GM19193 (cell line): ENCODE data around the gene GBF1.

Source experiments
- POLR2A ChIP-seq: IDR thresholded peaks from 4 replicates; pipeline ENCODE4 v1.6.1; 2011; ENCODE audit not compliant: insufficient read depth, insufficient read length; ENCODE audit errors: extremely low read depth

The GBF1 gene

GRCh38 chr10:102229810-102230263, 15.5 kb upstream of the GBF1 start:
- TF ChIP-seq POLR2A: no peak

DNA sequence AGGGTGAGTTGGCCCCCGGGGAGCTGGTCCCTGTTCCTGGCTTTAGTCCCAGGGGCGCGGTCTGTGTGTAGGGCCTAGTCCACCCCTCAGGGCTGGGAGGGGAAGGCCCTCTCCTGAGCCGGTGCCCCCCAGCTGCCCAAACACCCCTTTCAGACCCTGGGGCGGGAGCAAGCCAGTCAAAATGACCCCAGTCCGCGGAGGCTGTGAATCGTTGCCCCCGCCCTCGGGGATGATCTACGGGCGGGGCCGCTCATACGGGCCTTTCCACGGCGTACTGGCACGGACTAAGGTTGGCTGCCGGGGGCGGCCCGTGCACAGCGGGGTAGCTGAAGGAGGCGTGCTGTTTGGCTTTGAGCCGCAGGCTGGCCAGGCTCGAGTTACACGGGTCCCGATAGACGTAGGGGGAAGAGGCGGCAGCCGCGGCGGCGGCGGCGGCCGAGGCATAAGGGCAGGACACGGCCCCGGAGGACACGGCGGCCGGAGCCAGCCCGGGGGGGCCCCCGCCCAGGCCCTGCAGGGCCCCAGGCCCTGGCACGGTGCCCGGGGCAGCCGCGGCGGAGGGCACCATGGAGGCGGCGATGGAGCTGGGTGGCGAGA, 15.0 kb upstream of the GBF1 start:
- no peak for TF ChIP-seq POLR2A

DNA sequence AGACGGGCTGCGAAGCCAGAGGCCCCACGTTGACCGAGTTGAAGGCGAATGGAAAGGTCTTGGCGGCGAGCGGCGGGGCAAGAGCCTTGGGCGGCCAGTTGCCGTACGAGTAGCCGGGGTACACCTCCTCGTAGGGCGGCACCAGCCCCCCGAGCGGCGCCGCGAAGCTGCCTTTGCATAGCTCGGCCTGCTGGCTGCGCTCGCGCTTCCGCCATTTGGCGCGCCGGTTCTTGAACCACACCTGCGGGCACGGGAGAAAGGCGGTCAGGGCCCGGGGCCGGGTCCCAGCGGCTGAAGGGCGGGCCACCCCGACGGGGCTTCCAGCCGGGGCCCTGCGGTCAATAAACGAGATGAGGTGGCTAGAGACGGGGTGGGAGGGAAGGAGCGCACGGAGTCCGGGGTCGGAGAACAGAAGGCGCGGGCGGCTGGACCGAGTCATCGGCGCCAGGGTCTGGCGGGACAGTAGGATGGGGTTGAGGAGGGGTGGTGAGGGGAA, 14.4 kb upstream of the GBF1 start:
- no peak for TF ChIP-seq POLR2A

DNA sequence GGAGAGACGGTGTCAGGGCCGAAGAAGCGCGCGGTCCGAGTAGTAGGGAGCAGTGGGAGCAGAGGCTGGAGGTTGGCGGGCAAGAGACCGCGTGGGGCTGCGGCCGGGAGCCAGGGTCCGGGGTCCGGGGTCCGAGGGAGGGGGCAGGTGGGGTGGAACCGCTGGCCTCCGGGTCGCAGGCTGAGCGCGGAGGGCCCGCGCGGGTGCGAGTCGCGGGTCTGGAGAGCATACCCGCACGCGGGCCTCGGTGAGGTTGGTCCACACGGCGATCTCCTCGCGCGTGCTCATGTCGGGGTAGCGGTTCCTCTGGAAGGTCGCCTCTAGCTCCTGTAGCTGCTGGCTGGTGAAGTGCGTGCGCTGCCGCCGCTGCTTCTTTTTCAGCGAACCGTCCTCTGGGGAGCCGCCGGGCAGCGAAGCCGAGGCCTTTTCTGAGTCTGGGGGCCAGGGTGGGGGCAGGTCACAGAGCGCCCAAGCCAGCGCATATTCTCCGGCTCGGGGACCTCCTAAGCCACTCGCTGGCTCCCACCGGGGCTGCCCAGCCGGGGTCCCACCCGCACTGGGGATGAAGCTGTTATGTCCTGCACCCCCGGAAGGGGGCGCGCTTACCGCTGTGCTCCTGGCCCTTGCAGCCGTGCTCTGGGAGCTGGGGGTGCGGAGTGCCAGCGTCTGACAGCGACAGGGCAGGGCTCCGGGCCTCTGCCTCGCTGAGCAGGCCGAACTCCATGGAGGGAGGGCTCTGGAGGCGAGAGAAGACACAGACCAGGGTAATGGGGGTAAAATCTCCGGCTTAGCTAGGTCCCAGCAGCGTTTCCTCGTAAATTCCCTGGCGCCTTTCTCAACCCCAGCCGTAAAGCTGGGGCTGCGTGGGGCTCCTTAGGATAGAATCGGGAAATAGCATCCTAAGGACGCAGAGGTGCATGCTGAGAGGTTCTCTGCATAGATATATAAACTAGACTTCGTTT, 13.7 kb upstream of the GBF1 start:
- no peak for TF ChIP-seq POLR2A

DNA sequence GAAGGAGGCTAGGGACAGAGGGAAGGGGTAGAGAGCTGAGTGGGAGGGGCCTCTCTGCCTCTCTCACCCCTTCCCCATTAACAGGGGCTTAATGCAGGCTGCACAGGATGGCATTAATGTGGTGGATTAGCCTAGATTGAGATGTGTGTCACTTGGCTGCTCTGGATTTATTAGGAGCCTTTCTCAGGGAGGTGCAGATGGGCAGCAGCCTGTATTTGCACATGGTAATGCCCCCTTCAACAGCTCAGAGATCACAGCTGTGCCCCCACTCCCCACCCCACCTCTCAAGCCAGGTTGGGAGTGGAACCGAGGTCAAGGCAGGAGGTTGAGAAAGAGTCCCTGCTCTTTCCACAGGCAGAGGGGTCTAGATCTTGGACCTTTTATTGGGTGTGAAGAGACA, 11.3 kb upstream of the GBF1 start:
- no peak for TF ChIP-seq POLR2A

DNA sequence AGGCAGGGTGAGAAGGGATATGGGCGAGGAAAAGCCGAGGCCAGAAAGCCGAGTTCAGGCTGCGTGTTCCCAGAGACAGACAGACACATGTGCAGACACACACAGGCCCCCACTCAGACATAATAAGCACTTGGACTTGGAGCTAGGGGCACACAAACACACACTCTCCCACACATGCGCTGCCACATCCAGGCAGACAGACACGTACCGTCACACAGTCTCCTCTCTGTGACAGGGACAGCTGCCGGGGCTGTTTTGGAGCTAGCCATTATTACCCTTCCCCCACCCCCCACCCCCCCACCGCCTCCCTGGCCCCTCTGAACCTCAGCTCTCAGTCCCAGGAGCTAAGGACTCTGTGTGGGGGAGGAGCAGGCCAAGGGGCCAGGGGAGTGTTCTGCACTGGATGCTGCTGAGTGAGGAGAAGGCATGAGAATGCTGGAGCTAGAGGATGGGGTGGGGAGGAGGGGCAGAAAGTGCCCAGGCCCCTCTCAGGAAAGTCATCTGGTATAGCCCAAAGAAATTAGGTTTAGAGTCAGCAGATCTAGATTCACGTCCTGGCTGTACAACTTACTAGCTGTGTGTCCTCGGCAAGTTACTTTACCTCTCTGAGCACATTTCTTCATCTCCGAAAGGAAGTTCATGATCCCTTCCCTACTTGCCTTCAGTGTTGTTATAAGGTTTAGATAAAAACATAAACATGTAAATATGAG, 10.3 kb upstream of the GBF1 start:
- TF ChIP-seq POLR2A: no peak

DNA sequence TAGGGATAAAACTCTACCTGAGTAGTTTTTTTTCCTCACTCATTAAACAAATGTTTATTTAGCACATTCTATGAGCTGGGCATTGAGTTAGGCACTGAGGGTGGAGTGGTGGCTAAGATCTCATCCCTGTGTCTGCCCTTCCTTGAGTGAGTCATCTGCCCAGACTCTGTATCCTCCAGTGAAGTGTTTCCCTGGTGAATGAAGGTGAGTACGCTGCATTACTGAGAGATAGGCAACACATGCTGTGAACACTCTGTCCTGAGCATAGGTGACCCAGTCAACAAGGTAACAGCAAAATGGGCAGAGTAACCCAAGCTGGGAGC, 9.8 kb upstream of the GBF1 start:
- no peak for TF ChIP-seq POLR2A

DNA sequence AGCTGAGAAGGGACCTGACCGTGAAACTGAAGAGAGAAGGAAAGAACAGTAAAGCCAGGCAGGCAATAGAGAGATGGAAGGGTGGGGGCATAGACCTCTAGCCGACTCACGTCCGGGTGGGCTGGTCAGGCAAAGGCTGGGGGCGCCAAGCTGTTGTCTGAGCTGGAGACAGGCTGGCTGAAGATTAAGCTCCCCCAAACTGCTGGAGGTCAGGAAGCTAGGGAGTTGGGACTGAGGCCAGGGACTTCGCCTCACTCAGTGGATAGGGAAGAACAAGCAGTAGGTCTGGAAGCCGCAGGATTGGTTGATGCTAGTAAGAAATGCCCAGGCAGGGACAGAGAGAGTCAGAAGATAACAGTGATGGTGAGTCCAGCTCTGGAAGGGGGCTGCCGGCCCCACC, 9.3 kb upstream of the GBF1 start:
- no peak for TF ChIP-seq POLR2A

- no peak for TF ChIP-seq POLR2A
Measured at GRCh38 chr10:102237711-102238252, 7.5 kb upstream of the GBF1 start.

DNA sequence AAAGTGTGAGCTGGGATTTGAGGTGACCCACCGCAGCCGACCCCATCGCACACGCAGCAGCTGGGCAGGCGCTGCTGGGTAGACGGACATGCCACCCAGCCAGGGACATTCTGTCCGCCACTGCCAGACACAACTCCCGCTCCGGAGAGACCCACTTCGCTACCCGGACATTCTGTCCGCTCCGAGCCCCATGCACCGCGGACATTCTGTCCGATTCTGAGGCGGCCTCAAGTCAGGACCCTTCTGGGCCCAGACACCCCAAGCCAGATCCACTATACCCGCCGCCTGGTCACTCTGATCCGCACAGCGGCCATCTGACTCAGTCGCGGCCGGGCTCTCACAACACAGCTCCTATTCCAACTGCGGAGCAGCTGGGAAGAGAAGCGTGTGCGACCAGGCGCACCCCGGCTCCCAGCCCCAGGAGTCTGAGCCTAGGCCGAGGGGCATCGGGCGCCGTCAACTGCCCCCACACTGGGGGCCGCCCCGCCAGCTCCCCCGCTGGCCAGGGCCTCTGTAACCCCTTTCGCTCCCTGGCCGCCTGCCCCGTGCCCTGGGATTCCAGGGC, 4.8 kb upstream of the GBF1 start:
- no peak for TF ChIP-seq POLR2A

GRCh38 chr10:102241032-102241443, 4.3 kb upstream of the GBF1 start:
- TF ChIP-seq POLR2A: no peak

DNA sequence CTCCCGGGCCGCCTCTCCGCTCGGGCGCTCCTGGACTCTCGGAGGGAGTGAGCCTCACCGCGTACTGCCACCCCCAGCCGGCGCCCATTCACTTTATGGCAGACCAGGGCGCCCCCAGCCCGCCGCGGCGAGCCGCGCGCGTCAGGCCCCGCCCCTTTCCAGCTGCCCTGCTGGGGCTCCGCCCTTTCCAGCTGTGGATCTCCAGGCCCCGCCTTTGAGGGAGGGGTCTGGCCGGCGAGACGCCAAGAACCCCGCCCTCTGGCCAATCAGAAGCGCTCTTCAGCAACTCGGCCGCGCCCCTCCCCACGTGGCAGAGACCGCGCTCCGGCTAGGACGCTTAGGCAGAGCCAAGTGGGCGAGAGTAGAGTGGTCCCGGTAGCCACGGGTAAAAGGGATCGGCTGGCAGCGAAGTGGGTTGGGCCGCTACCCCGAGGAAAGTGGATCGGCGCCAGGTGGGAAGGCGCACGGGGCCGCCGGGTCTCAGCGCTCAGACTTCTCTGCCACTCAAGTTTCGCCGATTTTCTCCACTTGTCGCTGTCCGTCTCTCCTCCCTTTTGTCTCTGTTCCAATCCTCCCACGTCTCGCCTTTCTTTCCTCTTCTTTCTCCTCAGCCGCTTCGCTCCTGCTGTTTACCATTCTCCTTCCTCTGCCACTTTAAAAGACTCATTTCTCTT, 3.8 kb upstream of the GBF1 start, which contains the start of gene PITX3:
Gene PITX3 (minus strand): TSS at position 69 of the 674 bp plus-strand sequence. CDS start 9,432 bp downstream, outside the sequence.
- TF ChIP-seq POLR2A: no peak

GRCh38 chr10:102242118-102242485, 3.2 kb upstream of the GBF1 start:
- no peak for TF ChIP-seq POLR2A

DNA sequence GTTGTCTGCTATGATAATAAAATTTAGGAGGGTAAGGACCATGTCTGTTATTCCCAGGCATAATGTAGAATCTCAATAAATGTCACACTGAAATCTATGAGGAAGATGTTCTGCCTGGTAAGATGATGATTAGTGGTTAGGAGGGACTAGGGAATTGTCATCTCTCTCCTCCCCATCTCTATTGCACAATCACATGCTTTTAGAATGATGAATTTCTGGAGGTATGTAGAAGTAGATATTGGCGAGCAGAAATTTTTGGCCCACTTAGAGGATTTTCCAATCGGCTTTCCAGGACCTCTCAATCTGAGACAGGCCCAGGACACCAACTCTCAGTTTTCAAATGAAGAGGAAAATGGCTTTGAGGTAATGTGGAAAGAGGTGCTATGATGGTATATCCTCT, 2.0 kb upstream of the GBF1 start:
- no peak for TF ChIP-seq POLR2A
